OCI-LY7 (cell line): ENCODE results near the gene MERTK. TPM values are rescaled to one million over a fixed set of nuclear protein-coding genes. Genes with fewer than 3 reads are reported as not detected.
"Not testable (repeated sequence)": the region's sequence is repeated elsewhere in the genome, so short reads cannot be mapped to it uniquely, and the experiment has no call there.

Source experiments
- BruUV-seq: library from RNA; stranded (reverse); fragments of 400-500 nt; replicated peaks from 2 replicates; lab custom pipeline; 2021; lab: Mats Ljungman, UMichigan
- CTCF ChIA-PET: fragments of 300-600 bp; sonication (Branson Sonifier 250); formaldehyde crosslinking; loops from one replicate; lab custom pipeline; 2022; ENCODE audit warnings: antibody characterized with exemption; ENCODE audit not compliant: unreplicated experiment; lab: Charles Lee
- POLR2A ChIA-PET: fragments of 300-600 bp; sonication (Branson Sonifier 250); formaldehyde crosslinking; loops from one replicate; lab custom pipeline; 2022; ENCODE audit warnings: antibody characterized with exemption; lab: Charles Lee
- DNase-seq: peaks from one replicate; pipeline ENCODE4 v3.0.0-alpha.2; 2015; ENCODE audit warnings: low spot score
- H2AFZ ChIP-seq: fragments of 200-600 bp; sonication (generic), shearing (Covaris generic); 2 replicates; pipeline ENCODE4 v1.6.1; 2014; ENCODE audit warnings: mild to moderate bottlenecking, antibody characterized with exemption, low read length, moderate library complexity
- H3K27ac ChIP-seq: fragments of 200-600 bp; sonication (generic); 2 replicates; pipeline ENCODE4 v1.5.1; 2014; ENCODE audit warnings: mixed run types, low read depth, mild to moderate bottlenecking, moderate library complexity, low read length, inconsistent platforms; ENCODE audit not compliant: poor library complexity, severe bottlenecking
- H3K36me3 ChIP-seq: fragments of 200-600 bp; sonication (generic); 2 replicates; pipeline ENCODE4 v1.6.1; 2014; ENCODE audit warnings: mild to moderate bottlenecking, antibody characterized with exemption, low read length, moderate library complexity, mixed read lengths; ENCODE audit not compliant: insufficient read depth
- H3K4me1 ChIP-seq: fragments of 200-600 bp; sonication (generic); 2 replicates; pipeline ENCODE4 v1.5.1; 2014; ENCODE audit warnings: mild to moderate bottlenecking, low read length; ENCODE audit not compliant: insufficient read depth, poor library complexity, severe bottlenecking
- H3K4me2 ChIP-seq: fragments of 200-600 bp; sonication (generic); 2 replicates; pipeline ENCODE4 v1.6.1; 2014; ENCODE audit warnings: mild to moderate bottlenecking, low read length
- H3K4me3 ChIP-seq: fragments of 200-600 bp; sonication (generic); 2 replicates; pipeline ENCODE4 v1.5.1; 2014; ENCODE audit warnings: mild to moderate bottlenecking, low read depth, low read length; ENCODE audit not compliant: poor library complexity, severe bottlenecking
- H3K79me2 ChIP-seq: fragments of 200-600 bp; sonication (generic); 2 replicates; pipeline ENCODE4 v1.6.1; 2016; ENCODE audit warnings: low read depth, mild to moderate bottlenecking, low read length, moderate library complexity, mixed read lengths; ENCODE audit not compliant: insufficient read depth
- H3K9me2 ChIP-seq: fragments of 200-600 bp; sonication (generic); 2 replicates; pipeline ENCODE4 v1.6.1; 2016; ENCODE audit warnings: mild to moderate bottlenecking, low read length, mixed read lengths; ENCODE audit not compliant: insufficient read depth
- H3K9me3 ChIP-seq: fragments of 200-600 bp; sonication (generic); 2 replicates; pipeline ENCODE4 v1.6.1; 2014; ENCODE audit warnings: mild to moderate bottlenecking, mixed run types, low read length, mixed read lengths
- H4K20me1 ChIP-seq: fragments of 200-600 bp; sonication (generic); 2 replicates; pipeline ENCODE4 v1.6.1; 2014; ENCODE audit warnings: mild to moderate bottlenecking, antibody characterized with exemption, low read length, moderate library complexity, mixed read lengths; ENCODE audit not compliant: insufficient read depth
- EZH2phosphoT487 ChIP-seq: fragments of 200-600 bp; sonication (generic); IDR thresholded peaks from 2 replicates; pipeline ENCODE4 v1.6.1; 2018; ENCODE audit warnings: low read depth, borderline replicate concordance, mild to moderate bottlenecking, mixed run types, antibody characterized with exemption, low read length, moderate library complexity, mixed read lengths
- intact Hi-C: fragments of 100-400 bp; cut with micrococcal nuclease; formaldehyde crosslinking; loops from one replicate; pipeline ENCODE4 v1.10.0; 2022; ENCODE audit not compliant: unreplicated experiment
- total RNA-seq, 2 experiments: library from RNA; depleted of rRNA in 1 of 2; stranded (reverse); fragments of >200 nt in 1 of 2; shearing (Covaris generic) in 1 of 2; gene quantifications; 2 replicates each; pipeline ENCODE4 v1.2.3, GENCODE V29; 2014 to 2022
- TF ChIP-seq, protein P1 (sequence below): fragments of 200-600 bp; sonication (generic); conservative IDR thresholded peaks from 2 replicates; pipeline ENCODE4 v1.5.1; 2014; ENCODE audit warnings: mild to moderate bottlenecking, antibody characterized with exemption, low read length, moderate library complexity, mixed read lengths

Gene MERTK
- total RNA-seq, 2 experiments from 2014 or later, result 0.38 TPM; not detected in 1

DNA sequence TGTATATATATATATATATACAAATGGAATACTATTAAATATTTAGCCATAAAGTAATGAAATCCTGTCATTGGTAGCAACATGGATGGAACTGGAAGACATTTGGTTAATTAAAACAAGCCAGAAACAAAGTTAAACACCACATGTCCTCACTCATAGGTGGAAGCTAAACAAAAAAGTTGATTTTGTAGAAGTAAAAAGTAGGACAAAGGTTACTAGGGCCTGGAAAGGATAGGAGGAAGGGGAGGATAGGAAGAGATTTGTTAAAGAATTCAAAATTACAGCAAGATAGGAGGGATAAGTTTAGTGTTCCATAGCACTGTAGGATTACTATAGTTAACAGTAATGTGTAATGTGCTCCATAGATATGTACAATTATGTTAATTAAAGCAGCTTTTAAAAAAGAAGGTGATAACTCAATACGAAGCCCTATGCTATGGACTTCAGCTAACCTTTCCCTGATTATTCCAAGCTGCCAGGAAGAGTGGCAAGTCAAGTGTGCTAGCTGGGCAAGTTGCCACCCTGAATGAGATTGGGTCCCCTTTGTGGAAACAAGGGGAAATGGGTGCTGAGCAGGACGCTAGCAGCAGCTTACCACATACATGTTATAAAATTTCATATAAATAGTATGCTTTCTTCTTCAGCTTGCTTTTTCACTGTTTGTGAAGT is 12.3 kb downstream of the MERTK start:
- Histone ChIP-seq H2AFZ (no peak overlapping the region), H3K4me2 (no peak overlapping the region), H3K27ac (no peak overlapping the region), H3K36me3 (no peaks in the 10 kb centered on the region), H3K4me3 (no peak overlapping the region), H3K9me3 (no peaks in the 10 kb centered on the region), H3K4me1 (peaks cover 13% of the 10 kb centered on the region), H4K20me1 (no peaks in the 10 kb centered on the region), H3K79me2 (no peaks in the 10 kb centered on the region), H3K9me2 (no peaks in the 10 kb centered on the region)
- TF ChIP-seq, protein P1, sequence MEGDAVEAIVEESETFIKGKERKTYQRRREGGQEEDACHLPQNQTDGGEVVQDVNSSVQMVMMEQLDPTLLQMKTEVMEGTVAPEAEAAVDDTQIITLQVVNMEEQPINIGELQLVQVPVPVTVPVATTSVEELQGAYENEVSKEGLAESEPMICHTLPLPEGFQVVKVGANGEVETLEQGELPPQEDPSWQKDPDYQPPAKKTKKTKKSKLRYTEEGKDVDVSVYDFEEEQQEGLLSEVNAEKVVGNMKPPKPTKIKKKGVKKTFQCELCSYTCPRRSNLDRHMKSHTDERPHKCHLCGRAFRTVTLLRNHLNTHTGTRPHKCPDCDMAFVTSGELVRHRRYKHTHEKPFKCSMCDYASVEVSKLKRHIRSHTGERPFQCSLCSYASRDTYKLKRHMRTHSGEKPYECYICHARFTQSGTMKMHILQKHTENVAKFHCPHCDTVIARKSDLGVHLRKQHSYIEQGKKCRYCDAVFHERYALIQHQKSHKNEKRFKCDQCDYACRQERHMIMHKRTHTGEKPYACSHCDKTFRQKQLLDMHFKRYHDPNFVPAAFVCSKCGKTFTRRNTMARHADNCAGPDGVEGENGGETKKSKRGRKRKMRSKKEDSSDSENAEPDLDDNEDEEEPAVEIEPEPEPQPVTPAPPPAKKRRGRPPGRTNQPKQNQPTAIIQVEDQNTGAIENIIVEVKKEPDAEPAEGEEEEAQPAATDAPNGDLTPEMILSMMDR, result no peak
- TF ChIP-seq EZH2phosphoT487, result no peak
- ChIA-PET POLR2A (interaction anchor here (0.5 to 0.6 kb wide), 2 partner anchors 19 to 153 kb away, joined by 3 read pairs; no protein-coding TSS in a partner anchor), CTCF (no interaction called here)
- intact Hi-C loops, result no loop called here
- no TSS peak for BruUV-seq
- no peak for DNase-seq

DNA sequence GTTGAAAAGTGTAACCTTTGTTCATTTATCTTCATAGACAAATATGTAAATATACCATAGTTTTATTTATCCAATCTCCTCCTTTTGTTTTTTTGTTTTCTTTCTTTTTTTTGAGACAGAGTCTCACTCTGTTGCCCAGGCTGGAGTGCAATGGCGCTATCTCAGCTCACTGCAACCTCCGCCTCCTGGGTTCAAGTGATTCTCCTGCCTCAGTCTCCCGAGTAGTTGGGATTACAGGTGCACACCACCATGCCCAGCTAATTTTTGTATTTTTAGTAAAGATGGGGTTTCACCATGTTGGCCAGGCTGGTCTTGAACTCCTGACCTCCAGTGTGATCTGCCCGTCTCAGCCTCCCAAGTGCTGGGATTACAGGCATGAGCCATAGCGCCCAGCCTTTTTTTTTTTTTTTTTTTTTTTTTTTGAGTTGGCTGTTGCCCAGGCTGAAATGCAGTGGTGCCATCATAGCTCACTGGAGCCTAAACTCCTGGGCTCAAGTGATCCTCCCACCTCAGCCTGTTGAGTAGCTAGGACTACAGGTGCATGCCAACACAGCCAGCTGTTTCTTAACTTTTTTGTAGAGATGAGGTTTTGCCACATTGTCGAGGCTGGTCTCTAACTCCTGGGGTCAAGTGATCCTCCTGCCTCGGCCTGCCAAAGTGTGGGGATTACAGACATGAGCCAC is 13.0 kb downstream of the MERTK start:
- POLR2A ChIA-PET, result interaction anchor here (0.6 to 0.7 kb wide), 3 partner anchors 20 to 1776 kb away, joined by 3 to 9 read pairs (median 5); no protein-coding TSS in a partner anchor
- H3K9me3 ChIP-seq, H3K79me2 ChIP-seq, H3K9me2 ChIP-seq, H4K20me1 ChIP-seq, CTCF ChIA-PET, H3K36me3 ChIP-seq, H3K4me1 ChIP-seq, H3K4me2 ChIP-seq, H2AFZ ChIP-seq, H3K4me3 ChIP-seq, BruUV-seq, DNase-seq, intact Hi-C loops, H3K27ac ChIP-seq: not testable (repeated sequence)

DNA sequence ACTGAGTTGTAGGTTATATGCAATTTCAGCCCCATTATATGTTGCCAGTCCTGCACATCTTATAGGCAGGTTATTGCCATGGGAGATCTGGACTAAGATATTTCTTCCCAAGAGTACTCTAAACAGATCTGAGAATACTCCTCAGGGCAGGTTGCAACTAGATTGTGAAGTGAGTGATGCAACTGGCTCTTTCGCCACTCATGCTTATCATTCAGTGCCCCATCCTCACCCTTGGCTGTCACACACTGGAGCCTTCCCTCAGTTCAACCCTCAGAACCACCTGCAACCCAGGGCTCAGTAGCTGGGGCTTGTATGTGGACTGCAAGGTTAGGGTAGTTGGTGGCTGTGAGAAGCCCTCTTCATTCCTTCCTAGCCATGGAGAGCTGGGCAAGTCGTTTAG is 14.1 kb downstream of the MERTK start:
- POLR2A ChIA-PET, result no interaction called here
- CTCF ChIA-PET, result no interaction called here
- no TSS peak for BruUV-seq
- DNase-seq, result no peak
- Histone ChIP-seq H3K4me1 (no peaks in the 10 kb centered on the region), H3K36me3 (no peaks in the 10 kb centered on the region), H3K79me2 (no peaks in the 10 kb centered on the region), H2AFZ (no peak overlapping the region), H3K9me3 (no peaks in the 10 kb centered on the region), H3K4me3 (no peak overlapping the region), H4K20me1 (no peaks in the 10 kb centered on the region), H3K27ac (no peak overlapping the region), H3K4me2 (no peak overlapping the region), H3K9me2 (no peaks in the 10 kb centered on the region)
- intact Hi-C loops, result no loop called here
- TF ChIP-seq, protein P1, result no peak
- no peak for TF ChIP-seq EZH2phosphoT487
